ENCODE results near the gene SPSB4.

DNA sequence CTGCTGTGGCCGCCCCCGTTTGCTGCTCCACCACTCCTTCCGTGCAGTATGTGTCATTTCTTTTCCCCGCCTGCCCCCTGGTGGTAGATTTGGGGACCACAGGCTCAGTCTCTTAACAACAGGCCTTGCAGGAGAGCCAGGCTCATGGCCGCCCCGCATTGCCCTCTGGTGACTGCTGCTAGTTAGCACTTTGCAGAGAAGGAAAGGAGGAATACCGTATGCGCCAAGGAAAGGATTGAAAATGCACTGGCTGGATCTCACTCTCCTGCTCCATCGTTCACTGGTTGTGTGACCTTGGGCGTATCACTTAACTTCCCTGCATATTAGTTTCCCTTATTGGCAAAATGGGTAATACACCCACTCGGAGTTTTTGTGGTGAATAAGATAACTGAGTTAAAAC is 141.2 kb downstream of the SPSB4 start:
- TF ChIP-seq, protein P1, sequence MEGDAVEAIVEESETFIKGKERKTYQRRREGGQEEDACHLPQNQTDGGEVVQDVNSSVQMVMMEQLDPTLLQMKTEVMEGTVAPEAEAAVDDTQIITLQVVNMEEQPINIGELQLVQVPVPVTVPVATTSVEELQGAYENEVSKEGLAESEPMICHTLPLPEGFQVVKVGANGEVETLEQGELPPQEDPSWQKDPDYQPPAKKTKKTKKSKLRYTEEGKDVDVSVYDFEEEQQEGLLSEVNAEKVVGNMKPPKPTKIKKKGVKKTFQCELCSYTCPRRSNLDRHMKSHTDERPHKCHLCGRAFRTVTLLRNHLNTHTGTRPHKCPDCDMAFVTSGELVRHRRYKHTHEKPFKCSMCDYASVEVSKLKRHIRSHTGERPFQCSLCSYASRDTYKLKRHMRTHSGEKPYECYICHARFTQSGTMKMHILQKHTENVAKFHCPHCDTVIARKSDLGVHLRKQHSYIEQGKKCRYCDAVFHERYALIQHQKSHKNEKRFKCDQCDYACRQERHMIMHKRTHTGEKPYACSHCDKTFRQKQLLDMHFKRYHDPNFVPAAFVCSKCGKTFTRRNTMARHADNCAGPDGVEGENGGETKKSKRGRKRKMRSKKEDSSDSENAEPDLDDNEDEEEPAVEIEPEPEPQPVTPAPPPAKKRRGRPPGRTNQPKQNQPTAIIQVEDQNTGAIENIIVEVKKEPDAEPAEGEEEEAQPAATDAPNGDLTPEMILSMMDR (IDR thresholded peaks at IDR 0.05; ENCODE audit: control extremely low read depth in 1 of 3, insufficient read depth in 1 of 3, low read depth in 1 of 3, low read length in 3 of 3) = peak; percentile 89 to 99 (median 99)
- TF ChIP-seq BCL11A (IDR thresholded peaks at IDR 0.05; ENCODE audit: low read depth in 2 of 2, low read length in 2 of 2) (no peak), JUN (IDR thresholded peaks at IDR 0.05; ENCODE audit: low read depth, low read length) (no peak), CHD1 (IDR thresholded peaks at IDR 0.05; ENCODE audit: low read depth, low read length) (no peak), TAF1 (IDR thresholded peaks at IDR 0.05; ENCODE audit: low read depth, low read length) (no peak), POLR2AphosphoS5 (IDR thresholded peaks at IDR 0.05; ENCODE audit: low read depth, low read length) (no peak)
- TF ChIP-seq, protein P2, sequence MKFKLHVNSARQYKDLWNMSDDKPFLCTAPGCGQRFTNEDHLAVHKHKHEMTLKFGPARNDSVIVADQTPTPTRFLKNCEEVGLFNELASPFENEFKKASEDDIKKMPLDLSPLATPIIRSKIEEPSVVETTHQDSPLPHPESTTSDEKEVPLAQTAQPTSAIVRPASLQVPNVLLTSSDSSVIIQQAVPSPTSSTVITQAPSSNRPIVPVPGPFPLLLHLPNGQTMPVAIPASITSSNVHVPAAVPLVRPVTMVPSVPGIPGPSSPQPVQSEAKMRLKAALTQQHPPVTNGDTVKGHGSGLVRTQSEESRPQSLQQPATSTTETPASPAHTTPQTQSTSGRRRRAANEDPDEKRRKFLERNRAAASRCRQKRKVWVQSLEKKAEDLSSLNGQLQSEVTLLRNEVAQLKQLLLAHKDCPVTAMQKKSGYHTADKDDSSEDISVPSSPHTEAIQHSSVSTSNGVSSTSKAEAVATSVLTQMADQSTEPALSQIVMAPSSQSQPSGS (IDR thresholded peaks at IDR 0.05; ENCODE audit: low read length) = no peak

All from H1 (cell line).